SIG-M5 (cell line): ENCODE data around the gene ANKLE2.
A peak's percentile ranks its signal among the peaks of the same experiment; 100 is the strongest.

ENCODE experiments used
- DNase-seq: peaks from one replicate; lab custom pipeline; 2025; lab: John Stamatoyannopoulos, UW

Gene ANKLE2

GRCh38 chr12:132687211-132688164 lies 74.1 kb downstream of the ANKLE2 start, which contains the start of the genes POLE and PXMP2:
Gene POLE (minus strand): TSS chr12:132687342. CDS start chr12:132687315, 27 bp downstream.
Gene PXMP2 (plus strand): TSS chr12:132687587. CDS start chr12:132687671, 84 bp downstream.
- peak; percentile 55 for DNase-seq

DNA sequence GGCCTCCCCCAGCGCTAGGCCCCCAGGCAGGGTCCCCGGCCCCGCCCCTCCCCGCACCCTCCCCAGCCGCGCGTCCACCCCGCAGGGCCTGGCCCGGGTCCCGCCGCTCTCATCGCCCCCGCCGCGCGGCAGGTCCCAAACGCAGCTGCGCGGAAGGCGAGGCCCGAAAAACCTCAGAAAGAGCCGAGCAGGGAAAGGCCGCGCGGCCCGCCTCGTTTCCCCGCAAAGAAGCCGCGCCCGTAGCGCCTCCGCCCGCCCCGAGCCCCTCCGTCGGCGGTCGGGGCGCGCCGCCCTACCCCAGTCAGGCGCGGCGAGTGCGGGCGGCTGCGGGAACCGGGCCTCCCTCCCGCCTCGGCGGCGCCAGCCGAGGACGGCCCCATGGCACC lies 74.8 kb downstream of the ANKLE2 start:
- no peak for DNase-seq

GRCh38 chr12:132685400-132685799 lies 76.2 kb downstream of the ANKLE2 start:
- no peak for DNase-seq

- no peak for DNase-seq
Measured at GRCh38 chr12:132677492-132677891, 84.1 kb downstream of the ANKLE2 start.

- no peak for DNase-seq
Measured at GRCh38 chr12:132675757-132676432, 85.7 kb downstream of the ANKLE2 start.
